ENCODE results near the gene PGS1. TPM values are rescaled to one million over a fixed set of nuclear protein-coding genes. Genes with fewer than 3 reads are reported as not detected.

Gene PGS1
- total and polyA plus RNA-seq, 10 of the 15 experiments (the other 5 are each of a cell fraction or from before 2014, with no cell fraction given), result 1.3 to 37.6 (median 27.4) TPM

DNA sequence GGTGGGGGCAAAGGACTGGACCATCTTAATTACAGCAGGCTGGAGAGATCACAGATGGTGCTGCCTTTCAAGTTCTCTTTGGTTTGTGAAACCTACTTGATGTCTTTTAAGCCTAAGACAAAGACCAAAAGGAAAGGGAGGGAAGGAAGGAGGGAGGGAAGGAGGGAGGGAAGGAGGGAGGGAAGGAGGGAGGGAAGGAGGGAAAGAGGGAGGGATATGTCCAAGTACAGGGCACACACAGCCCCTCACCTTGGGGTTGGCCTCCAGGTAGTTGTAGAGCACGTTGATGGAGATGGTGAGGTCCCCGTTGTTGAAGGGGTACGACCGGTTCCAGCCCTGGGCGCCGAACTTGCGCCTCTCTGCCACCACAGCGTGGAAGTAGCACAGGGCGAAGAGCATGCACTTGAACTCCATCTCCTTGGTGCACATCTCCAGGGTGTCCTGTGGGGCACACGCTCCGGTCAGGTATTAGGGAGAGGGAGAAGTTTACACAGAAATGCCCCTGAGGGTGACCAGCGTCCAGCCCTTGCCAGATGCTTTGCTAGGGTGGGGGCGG, 55.4 kb downstream of the PGS1 start:
- RAD21 ChIA-PET (ENCODE audit: unreplicated experiment), result interaction anchor here (0.7 kb wide), 1 partner anchor 148 kb away, joined by 3 read pairs; no protein-coding TSS in a partner anchor
- no peak for DNase-seq (ENCODE audit: low read depth, low spot score)
- H3K9me3 ChIP-seq (replicated peaks; ENCODE audit: control insufficient read depth, insufficient read depth, low read length), result no peaks in the 10 kb centered on the region
- H3K27me3 ChIP-seq (replicated peaks in 1 of 2; ENCODE audit: control insufficient read depth in 2 of 2, insufficient read depth in 2 of 2, low read length in 1 of 2), result no peaks in the 10 kb centered on the region
- POLR2A ChIA-PET, result no interaction called here
- SMC1A ChIA-PET (ENCODE audit: uncharacterized antibody, unreplicated experiment), result no interaction called here
- H3K27ac ChIP-seq (ENCODE audit: control insufficient read depth, insufficient read depth), result no peak overlapping the region
- ATAC-seq, result no peak
- no peak overlapping the region for H3K4me2 ChIP-seq (ENCODE audit: control insufficient read depth, insufficient read depth)
- no TSS peak for BruUV-seq (replicated peaks)
- H3K4me1 ChIP-seq (ENCODE audit: control insufficient read depth, insufficient read depth, low read length), result no peaks in the 10 kb centered on the region
- no peak overlapping the region for H3K4me3 ChIP-seq
- intact Hi-C loops (cut with micrococcal nuclease; ENCODE audit: unreplicated experiment) (no loop called here), in situ Hi-C loops (cut with MboI) (no loop called here)
- no peak for FAIRE-seq
- TF ChIP-seq TCF12 (IDR thresholded peaks at IDR 0.05; ENCODE audit: low read depth, low read length) (no peak), SRF (IDR thresholded peaks at IDR 0.05; ENCODE audit: low read depth in 2 of 2, low read length in 2 of 2) (no peak), NRF1 (conservative IDR thresholded peaks at IDR 0.05; ENCODE audit: low read depth, low read length) (no peak), RUNX3 (IDR thresholded peaks at IDR 0.05; ENCODE audit: low read length) (no peak), TARDBP (IDR thresholded peaks at IDR 0.05; ENCODE audit: borderline replicate concordance) (no peak), RB1 (IDR thresholded peaks at IDR 0.05; ENCODE audit: borderline replicate concordance) (no peak), ASH2L (IDR thresholded peaks at IDR 0.05; ENCODE audit: borderline replicate concordance, low read depth) (no peak), RAD51 (IDR thresholded peaks at IDR 0.05) (no peak), CBX3 (IDR thresholded peaks at IDR 0.05; ENCODE audit: borderline replicate concordance, low read depth) (no peak)
- TF ChIP-seq, protein P1, sequence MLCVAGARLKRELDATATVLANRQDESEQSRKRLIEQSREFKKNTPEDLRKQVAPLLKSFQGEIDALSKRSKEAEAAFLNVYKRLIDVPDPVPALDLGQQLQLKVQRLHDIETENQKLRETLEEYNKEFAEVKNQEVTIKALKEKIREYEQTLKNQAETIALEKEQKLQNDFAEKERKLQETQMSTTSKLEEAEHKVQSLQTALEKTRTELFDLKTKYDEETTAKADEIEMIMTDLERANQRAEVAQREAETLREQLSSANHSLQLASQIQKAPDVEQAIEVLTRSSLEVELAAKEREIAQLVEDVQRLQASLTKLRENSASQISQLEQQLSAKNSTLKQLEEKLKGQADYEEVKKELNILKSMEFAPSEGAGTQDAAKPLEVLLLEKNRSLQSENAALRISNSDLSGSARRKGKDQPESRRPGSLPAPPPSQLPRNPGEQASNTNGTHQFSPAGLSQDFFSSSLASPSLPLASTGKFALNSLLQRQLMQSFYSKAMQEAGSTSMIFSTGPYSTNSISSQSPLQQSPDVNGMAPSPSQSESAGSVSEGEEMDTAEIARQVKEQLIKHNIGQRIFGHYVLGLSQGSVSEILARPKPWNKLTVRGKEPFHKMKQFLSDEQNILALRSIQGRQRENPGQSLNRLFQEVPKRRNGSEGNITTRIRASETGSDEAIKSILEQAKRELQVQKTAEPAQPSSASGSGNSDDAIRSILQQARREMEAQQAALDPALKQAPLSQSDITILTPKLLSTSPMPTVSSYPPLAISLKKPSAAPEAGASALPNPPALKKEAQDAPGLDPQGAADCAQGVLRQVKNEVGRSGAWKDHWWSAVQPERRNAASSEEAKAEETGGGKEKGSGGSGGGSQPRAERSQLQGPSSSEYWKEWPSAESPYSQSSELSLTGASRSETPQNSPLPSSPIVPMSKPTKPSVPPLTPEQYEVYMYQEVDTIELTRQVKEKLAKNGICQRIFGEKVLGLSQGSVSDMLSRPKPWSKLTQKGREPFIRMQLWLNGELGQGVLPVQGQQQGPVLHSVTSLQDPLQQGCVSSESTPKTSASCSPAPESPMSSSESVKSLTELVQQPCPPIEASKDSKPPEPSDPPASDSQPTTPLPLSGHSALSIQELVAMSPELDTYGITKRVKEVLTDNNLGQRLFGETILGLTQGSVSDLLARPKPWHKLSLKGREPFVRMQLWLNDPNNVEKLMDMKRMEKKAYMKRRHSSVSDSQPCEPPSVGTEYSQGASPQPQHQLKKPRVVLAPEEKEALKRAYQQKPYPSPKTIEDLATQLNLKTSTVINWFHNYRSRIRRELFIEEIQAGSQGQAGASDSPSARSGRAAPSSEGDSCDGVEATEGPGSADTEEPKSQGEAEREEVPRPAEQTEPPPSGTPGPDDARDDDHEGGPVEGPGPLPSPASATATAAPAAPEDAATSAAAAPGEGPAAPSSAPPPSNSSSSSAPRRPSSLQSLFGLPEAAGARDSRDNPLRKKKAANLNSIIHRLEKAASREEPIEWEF (IDR thresholded peaks at IDR 0.05; ENCODE audit: insufficient replicate concordance, low read depth, low read length), result no peak
- peaks cover 0 to 4% of the 10 kb centered on the region in 2 experiments; a peak in 3 of 4 replicates for H3K36me3 ChIP-seq (ENCODE audit: control insufficient read depth in 2 of 2, insufficient read depth in 2 of 2, low read length in 1 of 2)
- no peak overlapping the region for H2AFZ ChIP-seq (ENCODE audit: control insufficient read depth, low read depth, low read length)
- H4K20me1 ChIP-seq (ENCODE audit: control insufficient read depth, insufficient read depth), result no peaks in the 10 kb centered on the region
- H3K9ac ChIP-seq (ENCODE audit: control insufficient read depth, insufficient read depth, low read length), result no peak overlapping the region
- 81% methylated on average over 13 of the region's 13 CpGs for WGBS (ENCODE audit: insufficient coverage, insufficient replicate concordance, low lambda C conversion rate, missing lambda C conversion rate)
- H3K79me2 ChIP-seq (ENCODE audit: control insufficient read depth, insufficient read depth, low read length), result no peaks in the 10 kb centered on the region
- CTCF ChIA-PET, result no interaction called here
